BJ (cell line): ENCODE data around the gene STAC. TPM values are rescaled to one million over a fixed set of nuclear protein-coding genes. Genes with fewer than 3 reads are reported as not detected.

Experiments used
- CTCF ChIA-PET: fragments of 350-600 bp; formaldehyde crosslinking; extraction: SDS; loops from one replicate; lab custom pipeline; 2021; ENCODE audit warnings: antibody characterized with exemption, inconsistent platforms; lab: Yijun Ruan, JAX
- POLR2A ChIA-PET: fragments of 300-600 bp; sonication (Branson Sonifier 250); formaldehyde crosslinking; extraction: SDS; loops from one replicate; lab custom pipeline; 2021; ENCODE audit warnings: antibody characterized with exemption; lab: Charles Lee
- DNase-seq: peaks from one replicate; pipeline ENCODE4 v3.0.0-alpha.2; 2011; ENCODE audit warnings: low read depth
- H3K27me3 ChIP-seq: 2 replicates; pipeline ENCODE4 v1.6.0; 2011; ENCODE audit warnings: low read length; ENCODE audit not compliant: control insufficient read depth, insufficient read depth
- H3K36me3 ChIP-seq: 2 replicates; pipeline ENCODE4 v1.5.1; 2011; ENCODE audit warnings: low read length; ENCODE audit not compliant: control insufficient read depth, insufficient read depth
- H3K4me3 ChIP-seq: 2 replicates; pipeline ENCODE4 v1.5.1; 2011; ENCODE audit warnings: low read depth, mild to moderate bottlenecking, control low read depth, low read length
- CTCF ChIP-seq: IDR thresholded peaks from 2 replicates; pipeline ENCODE4 v1.5.1; 2011; ENCODE audit warnings: low read depth, mild to moderate bottlenecking, control low read depth, inconsistent platforms, low read length, moderate library complexity; ENCODE audit not compliant: insufficient read depth
- polyA plus RNA-seq: library from polyadenylated mRNA; depleted of rRNA; stranded (reverse); fragments of >200 nt; gene quantifications from 2 replicates; pipeline ENCODE4 v1.2.3, GENCODE V29; 2011

The STAC gene
- polyA plus RNA-seq, 1 experiment: 42.0 TPM

- no peak for TF ChIP-seq CTCF
- Histone ChIP-seq H3K36me3 (peaks cover 2% of the 10 kb centered on the region), H3K4me3 (no peak overlapping the region), H3K27me3 (no peaks in the 10 kb centered on the region)
- ChIA-PET POLR2A (interaction anchor here (0.7 kb wide), 1 partner anchor 11 kb away, joined by 3 read pairs; no protein-coding TSS in a partner anchor), CTCF (no interaction called here)
- DNase-seq: no peak
Measured at GRCh38 chr3:36482880-36483279, 102.6 kb downstream of the STAC start.

GRCh38 chr3:36483709-36484108, 103.4 kb downstream of the STAC start:
- TF ChIP-seq CTCF: no peak
- peaks cover 2% of the 10 kb centered on the region for H3K36me3 ChIP-seq
- POLR2A ChIA-PET: no interaction called here
- DNase-seq: no peak
- CTCF ChIA-PET: no interaction called here
- H3K4me3 ChIP-seq: no peak overlapping the region
- H3K27me3 ChIP-seq: no peaks in the 10 kb centered on the region

- POLR2A ChIA-PET: no interaction called here
Measured at GRCh38 chr3:36484386-36484785, 104.1 kb downstream of the STAC start.

GRCh38 chr3:36486009-36486795, 105.9 kb downstream of the STAC start:
- ChIA-PET POLR2A (no interaction called here), CTCF (interaction anchor here (0.9 kb wide), 1 partner anchor 54 kb away, joined by 3 read pairs; no protein-coding TSS in a partner anchor)
- Histone ChIP-seq H3K27me3 (no peaks in the 10 kb centered on the region), H3K36me3 (peaks cover 4% of the 10 kb centered on the region), H3K4me3 (no peak overlapping the region)
- DNase-seq: no peak
- no peak for TF ChIP-seq CTCF

More at GRCh38 chr3:36484386-36484785, 104.1 kb downstream of the STAC start:
- Histone ChIP-seq H3K4me3 (no peak overlapping the region), H3K27me3 (no peaks in the 10 kb centered on the region), H3K36me3 (peaks cover 2% of the 10 kb centered on the region)
- DNase-seq: no peak
- CTCF ChIA-PET: no interaction called here
- TF ChIP-seq CTCF: no peak

GRCh38 chr3:36487616-36488015, 107.3 kb downstream of the STAC start:
- no peak for DNase-seq
- H3K36me3 ChIP-seq: peaks cover 4% of the 10 kb centered on the region
- no peak for TF ChIP-seq CTCF
- no peaks in the 10 kb centered on the region for H3K27me3 ChIP-seq
- CTCF ChIA-PET: interaction anchor here (0.9 kb wide), 1 partner anchor 53 kb away, joined by 3 read pairs; no protein-coding TSS in a partner anchor
- H3K4me3 ChIP-seq: no peak overlapping the region
- POLR2A ChIA-PET: no interaction called here
